ENCODE data around the gene GLB1L3.
"Not testable (repeated sequence)": the region's sequence is repeated elsewhere in the genome, so short reads cannot be mapped to it uniquely, and the experiment has no call there.

Gene GLB1L3

DNA sequence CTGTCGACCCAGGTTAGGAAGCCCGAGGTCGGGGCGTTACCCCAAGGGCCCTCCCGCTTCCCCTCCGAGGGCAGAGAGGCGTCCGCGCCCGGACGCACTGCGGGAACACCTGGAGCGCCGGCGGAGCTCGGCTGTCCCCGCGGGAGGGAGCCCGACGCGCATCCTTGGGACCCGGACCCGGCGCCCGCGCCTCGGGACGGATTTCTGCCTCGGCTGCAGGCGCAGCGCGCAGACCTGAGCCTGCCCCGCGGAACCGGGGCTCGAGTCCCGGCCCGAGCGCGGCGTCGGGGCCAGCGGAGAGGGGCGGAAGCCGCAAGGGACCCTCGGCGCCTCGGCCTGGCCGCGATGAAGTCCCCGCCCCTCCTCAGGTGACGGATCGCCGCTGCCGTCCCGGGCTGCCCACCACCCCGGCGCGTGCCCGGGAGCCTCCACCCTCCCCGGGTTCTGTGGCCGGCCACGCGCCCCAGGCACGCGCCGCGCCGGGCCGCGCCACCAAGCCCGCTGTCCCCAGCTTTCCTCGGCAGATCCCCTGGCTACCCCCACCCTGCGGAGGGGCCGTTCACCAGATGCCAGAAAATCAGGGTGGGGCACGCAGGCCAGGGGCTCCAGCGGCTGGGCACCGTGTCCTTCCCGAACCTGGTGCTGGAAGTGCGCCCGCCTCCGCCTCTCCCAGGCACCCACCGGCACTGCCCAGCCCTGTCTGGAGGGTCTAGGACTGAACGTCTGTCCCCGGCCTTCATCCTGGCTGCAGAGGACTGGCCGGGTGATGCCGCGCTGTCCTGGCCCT lies 410 bp downstream of the GLB1L3 start:
- DNase-seq = no peak

- no peak for DNase-seq
Observed at GRCh38 chr11:134277183-134278001, 1.2 kb downstream of the GLB1L3 start.

- DNase-seq = no peak
Observed at GRCh38 chr11:134278356-134278755, 2.2 kb downstream of the GLB1L3 start.

- not testable (repeated sequence) for DNase-seq
Observed at GRCh38 chr11:134281635-134282034, 5.5 kb downstream of the GLB1L3 start.

DNA sequence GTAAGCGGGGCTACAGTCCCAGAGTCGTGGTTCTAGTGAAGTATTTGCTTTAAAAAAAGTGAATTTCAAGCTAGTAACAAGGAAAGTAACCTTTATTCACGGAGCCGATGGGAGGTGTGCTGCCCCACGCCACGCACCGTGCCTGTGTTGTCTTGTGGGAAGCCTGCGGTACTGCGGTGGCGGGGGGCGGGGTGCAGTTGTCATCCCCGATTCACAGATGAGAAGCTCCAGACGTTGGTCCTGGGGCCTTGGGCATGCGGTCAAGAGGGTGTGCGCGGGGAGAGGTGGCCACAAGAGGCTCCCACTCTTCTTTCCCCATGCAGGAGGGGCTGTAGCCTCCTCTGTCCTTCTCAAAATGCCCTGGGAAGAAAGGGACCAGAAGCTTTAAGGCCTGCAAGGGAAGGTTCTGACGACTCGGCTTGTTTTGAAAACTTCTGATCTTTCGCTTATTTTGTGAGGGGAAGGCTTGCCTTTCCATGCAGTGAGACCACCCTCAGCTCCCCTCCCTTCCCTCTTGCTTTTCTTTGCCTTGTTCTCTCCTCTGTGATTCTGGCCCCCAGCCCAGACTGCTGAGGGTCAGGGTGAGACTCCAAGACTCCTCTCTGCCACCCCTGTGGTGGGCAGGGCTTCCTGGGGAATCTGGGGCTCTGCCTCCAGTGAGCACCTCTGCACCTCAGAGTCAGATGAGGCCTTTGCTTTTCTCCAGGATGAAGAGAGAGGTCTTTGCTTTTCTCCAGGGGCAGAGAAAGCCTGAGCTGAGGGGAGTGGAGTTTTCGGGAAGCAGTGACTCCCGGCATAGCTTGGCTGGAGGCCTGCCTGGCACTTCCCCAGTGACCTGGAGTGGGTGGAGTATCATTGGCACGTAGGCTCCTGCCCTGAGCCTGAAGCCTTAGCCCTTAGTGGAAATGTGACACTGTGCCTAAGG lies 6.2 kb downstream of the GLB1L3 start:
- DNase-seq = no peak

- DNase-seq = no peak
Observed at GRCh38 chr11:134283461-134284230, 7.5 kb downstream of the GLB1L3 start.

- DNase-seq = not testable (repeated sequence)
Observed at GRCh38 chr11:134284349-134284748, 8.2 kb downstream of the GLB1L3 start.

DNA sequence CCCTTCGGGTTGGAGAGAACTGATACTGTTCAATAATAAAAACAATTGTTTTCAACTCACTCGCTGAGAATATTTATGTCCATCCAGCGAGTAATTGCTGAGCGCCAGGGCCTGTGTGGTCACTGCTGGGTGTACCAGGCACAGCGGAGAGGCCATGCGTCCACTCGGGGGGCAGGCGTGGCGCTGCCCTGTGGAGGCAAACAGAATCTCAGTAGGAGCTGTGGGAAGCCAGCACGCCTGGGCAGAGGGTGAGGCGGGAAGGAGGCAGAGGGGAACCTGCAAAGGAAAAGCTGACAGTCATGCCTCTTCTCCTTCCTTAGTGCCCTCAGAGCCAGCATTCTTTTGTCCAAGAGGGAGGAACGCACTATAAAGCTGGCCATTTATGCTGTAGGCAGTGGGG lies 11.4 kb downstream of the GLB1L3 start:
- DNase-seq = no peak

GRCh38 chr11:134288486-134288885 lies 12.3 kb downstream of the GLB1L3 start:
- DNase-seq = no peak

DNA sequence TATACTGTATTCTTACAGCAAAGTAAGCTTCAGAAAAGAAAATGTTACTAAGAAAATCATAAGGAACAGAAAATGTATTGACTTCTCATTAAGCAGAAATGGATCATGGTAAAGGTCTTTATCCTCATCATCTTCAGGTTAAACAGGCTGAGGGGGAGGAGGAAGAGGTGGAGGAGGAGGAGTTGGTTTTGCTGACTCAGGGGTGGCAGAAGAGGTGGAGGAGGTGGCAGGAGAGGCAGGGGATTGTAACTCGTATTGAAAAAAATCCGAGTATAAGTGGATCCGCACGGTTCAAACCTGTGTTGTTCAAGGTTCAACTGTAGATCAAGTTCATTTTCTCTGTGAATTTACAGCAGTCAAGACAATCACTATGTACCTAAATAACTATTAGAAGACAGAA lies 13.0 kb downstream of the GLB1L3 start:
- DNase-seq = no peak

DNA sequence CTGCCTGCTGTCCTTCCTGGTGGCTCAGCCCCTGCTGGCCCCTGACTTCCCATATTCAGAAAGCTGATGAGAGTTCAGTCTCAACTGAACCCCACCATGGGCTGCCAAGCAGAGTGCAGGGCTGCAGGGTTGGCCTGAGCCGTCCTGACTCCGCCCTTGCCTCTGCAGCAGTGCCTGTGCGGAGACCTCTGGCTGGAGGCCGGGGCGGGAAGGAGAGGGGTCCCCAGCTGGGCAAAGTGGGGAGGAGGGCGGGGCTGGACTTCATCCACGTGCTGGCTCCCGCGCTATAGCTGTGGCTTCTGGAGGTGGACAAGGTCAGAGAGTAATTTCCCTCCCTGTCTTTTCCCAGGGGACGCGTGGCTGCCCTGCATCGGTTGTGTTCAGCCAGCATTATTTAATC lies 13.6 kb downstream of the GLB1L3 start:
- no peak for DNase-seq

- DNase-seq = no peak
Observed at GRCh38 chr11:134290646-134291045, 14.5 kb downstream of the GLB1L3 start.

DNA sequence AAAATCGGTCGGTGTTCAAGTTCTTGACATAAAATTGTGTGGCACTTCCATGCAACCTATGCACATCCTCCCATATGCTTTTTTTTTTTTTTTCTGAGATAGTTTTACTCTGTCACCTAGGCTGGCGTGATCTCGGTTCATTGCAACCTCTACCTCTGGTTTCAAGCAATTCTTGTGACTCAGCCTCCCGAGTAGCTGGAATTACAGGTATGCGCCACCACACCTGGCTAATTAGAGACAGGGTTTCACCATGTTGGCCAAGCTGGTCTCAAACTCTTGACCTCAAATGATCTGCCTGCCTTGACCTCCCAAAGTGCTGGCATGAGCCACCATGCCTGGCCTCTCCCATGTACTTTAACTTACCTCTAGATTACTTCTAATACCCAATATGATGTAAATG lies 15.0 kb downstream of the GLB1L3 start:
- no peak for DNase-seq

DNA sequence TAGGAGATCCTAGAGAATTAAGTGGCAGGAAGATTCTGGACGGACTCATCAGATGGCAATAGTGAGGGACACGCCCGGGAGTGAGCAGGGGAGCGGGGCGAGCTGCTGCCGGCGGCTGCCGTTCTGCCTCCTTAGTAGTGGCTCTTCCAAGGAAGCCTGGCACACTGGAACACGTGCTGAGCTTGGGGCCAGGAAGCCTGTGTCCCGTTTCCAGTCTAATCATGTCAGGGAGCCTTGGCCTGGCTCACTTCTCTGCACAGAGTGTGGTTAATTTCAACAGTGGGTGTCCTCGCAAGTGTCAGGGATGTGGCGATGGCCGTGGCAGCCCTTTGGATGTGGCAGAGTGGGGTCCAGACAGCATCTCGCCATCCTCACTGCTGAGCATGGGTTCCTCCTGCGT lies 16.5 kb downstream of the GLB1L3 start:
- no peak for DNase-seq

DNA sequence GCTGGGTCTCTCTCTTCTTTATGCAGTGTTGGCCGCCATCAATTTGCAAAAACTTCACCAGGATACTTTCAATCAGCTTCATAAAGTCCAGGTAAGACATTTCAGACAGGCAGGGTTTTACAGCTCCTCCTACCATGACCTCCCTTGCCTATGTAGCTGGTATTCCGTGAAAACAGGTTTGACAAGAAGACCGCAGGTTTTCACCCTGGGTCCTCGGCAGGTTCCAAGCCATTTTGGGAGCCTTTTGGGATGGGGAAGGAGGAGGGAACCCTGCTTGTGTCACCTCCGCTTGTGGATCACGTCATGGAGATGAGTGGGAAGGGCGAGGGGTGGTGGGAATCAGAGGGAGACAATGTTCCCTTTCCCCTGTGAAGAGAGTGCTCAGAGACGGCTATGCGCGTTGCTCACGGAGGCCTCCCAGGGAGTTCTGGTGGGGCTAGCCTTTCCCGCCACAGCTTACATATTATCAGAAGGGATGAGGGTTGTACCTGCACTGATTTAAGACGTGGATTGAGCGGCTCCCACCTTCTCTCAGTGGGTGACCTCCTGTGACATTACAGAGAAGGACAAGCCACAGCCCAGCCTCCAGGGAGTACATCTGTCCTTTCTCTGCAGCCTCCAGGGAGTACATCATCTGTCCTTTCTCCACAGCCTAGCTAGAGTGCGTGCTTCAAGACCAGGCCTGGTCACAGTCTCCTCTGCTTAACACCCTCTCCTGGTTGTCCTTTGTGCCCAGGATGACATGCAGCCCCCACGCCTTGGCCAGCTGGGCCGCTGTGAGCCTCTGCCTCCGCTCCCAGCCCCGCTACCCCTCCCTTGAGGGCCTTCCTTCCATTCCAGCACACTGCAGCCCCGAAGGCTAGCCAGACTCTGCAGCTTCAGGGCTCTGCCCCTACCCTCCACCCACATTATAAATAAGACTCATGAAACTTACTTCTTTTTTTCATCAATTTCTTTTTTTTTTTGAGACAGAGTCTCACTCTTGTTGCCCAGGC lies 17.2 kb downstream of the GLB1L3 start:
- DNase-seq = no peak

DNA sequence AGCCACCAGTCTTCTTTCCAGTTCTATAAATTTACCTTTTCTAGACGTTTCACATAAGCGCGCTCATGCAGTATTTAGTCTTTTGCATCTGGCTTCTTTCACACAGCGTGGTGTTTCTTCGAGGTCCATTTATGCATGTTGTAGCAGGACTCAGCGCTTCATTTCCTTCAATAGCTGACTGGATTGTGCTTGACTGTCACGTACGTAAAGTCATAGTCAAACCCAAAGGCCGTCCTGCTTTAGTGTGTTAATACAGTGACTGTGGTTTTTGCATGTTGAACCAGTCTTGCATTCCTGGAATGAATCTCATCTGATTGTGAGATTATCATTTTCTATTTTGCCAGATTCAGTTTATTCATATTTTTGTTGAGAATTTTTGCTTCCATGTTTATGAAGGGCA lies 18.5 kb downstream of the GLB1L3 start:
- DNase-seq = no peak

DNA sequence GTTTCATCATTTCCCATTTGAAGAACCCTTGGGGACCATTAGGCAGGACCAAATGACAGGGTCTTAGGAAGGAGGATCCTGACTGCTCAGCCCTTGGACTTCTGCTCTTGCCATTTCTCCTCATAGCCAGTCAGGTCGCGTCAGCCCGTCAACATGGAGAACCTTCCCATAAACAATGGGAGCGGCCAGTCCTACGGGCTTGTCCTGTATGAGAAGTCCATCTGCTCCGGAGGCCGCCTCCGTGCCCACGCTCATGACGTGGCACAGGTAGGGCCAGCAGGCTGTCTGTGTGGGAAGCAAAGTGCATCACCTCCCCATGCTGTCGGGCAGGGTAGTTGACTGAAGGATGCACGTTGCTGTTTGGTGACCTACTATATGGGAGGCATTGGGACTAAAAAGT lies 36.0 kb downstream of the GLB1L3 start:
- DNase-seq = no peak

DNA sequence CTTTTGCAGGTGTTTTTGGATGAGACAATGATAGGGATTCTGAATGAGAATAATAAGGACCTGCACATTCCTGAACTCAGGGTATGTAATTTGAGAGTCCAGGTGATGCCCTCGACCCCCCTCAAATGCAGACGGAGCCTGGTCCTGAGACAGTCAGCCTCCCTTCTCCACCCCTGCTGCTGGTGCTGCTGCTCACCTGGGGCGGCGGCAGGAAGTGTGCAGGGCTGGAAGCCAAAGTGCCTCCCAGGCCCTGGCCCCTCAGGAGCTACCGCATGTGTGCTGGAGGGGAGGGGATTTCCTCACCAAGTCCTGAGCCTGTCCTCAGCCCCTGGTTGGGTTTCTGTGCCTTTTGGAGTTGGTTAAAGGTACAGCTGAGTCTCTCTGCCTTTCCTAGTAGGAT lies 36.6 kb downstream of the GLB1L3 start:
- no peak for DNase-seq

DNA sequence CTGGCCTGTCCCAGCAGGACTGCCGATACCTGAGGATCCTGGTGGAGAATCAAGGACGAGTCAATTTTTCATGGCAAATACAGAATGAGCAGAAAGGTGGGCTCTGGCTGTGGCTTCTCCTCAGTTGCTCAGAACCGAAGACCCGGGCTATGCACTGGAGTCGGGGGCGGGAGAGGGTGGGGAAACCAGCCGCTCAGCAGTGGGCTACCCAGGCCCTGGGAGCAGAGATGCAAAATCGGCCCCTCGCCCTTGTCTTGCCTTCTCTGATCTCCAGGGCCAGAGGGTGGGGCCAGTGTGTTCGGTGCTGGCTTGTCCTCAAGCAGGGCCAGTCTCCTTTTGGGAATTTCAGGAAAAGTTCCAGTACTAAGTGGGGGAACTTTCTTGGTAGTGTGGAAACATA lies 37.2 kb downstream of the GLB1L3 start:
- DNase-seq = no peak

GRCh38 chr11:134313821-134314607 lies 37.8 kb downstream of the GLB1L3 start:
- DNase-seq = no peak
